Lung (tissue), 12 donors: ENCODE data around the gene FAM168B. TPM values are rescaled to one million over a fixed set of nuclear protein-coding genes. Genes with fewer than 3 reads are reported as not detected.

Experiments used
- ATAC-seq: fragments of 200-7000 bp; cut with Tn5 transposase; one replicate; pipeline ENCODE4 v1.9.1; 2020; ENCODE audit warnings: moderate number of reproducible peaks; ENCODE audit not compliant: insufficient read depth, low FRiP score
- DNase-seq, 3 donors: peaks; one replicate each; pipeline ENCODE4 v3.0.0-alpha.2; 2013 to 2017
- H3K27ac ChIP-seq, 2 donors: one replicate each; pipeline ENCODE4 v1.5.1; 2013; ENCODE audit warnings: mild to moderate bottlenecking in 2 of 2, moderate library complexity in 2 of 2, control low read depth in 1 of 2, inconsistent platforms in 1 of 2, low read depth in 1 of 2, low read length in 1 of 2
- H3K27me3 ChIP-seq, 3 donors: one replicate each; pipeline ENCODE4 v1.5.1; 2013; ENCODE audit warnings: low read length in 2 of 3; ENCODE audit not compliant: control insufficient read depth in 3 of 3, insufficient read depth in 3 of 3
- H3K36me3 ChIP-seq, 4 donors: one replicate each; pipeline ENCODE4 v1.5.1; 2013; ENCODE audit warnings: low read length in 4 of 4, mild to moderate bottlenecking in 1 of 4, moderate library complexity in 1 of 4; ENCODE audit not compliant: control insufficient read depth in 4 of 4, insufficient read depth in 4 of 4
- H3K4me1 ChIP-seq, 5 donors: one replicate each; pipeline ENCODE4 v1.5.1; 2013; ENCODE audit warnings: low read length in 5 of 5, mild to moderate bottlenecking in 2 of 5, moderate library complexity in 1 of 5; ENCODE audit not compliant: control insufficient read depth in 5 of 5, insufficient read depth in 5 of 5
- H3K4me3 ChIP-seq: one replicate; pipeline ENCODE4 v1.5.1; 2013; ENCODE audit warnings: mild to moderate bottlenecking, control low read depth, moderate library complexity
- H3K9ac ChIP-seq, 2 donors: one replicate each; pipeline ENCODE4 v1.5.1; 2013; ENCODE audit warnings: low read length in 2 of 2, control low read depth in 1 of 2; ENCODE audit not compliant: insufficient read depth in 1 of 2
- H3K9me3 ChIP-seq, 4 donors: one replicate each; pipeline ENCODE4 v1.5.1; 2013; ENCODE audit warnings: low read length in 3 of 4, mild to moderate bottlenecking in 1 of 4, moderate library complexity in 1 of 4; ENCODE audit not compliant: control insufficient read depth in 4 of 4, insufficient read depth in 3 of 4
- whole genome bisulfite sequencing, 2 donors: extraction: QIAGEN DNeasy Blood & Tissue Kit; methylation state at CpG; one replicate each; pipeline ENCODE4 v1.1.7; 2013; 5-methylcytosine and 5-hydroxymethylcytosine counted together
- polyA plus RNA-seq, 2 donors: library from polyadenylated mRNA; stranded (reverse); fragments of 200-250 nt; gene quantifications; one replicate each; pipeline ENCODE4 v1.2.1, GENCODE V29; 2013
- total RNA-seq, 2 donors: library from RNA; depleted of rRNA in 1 of 2; stranded (reverse); fragments of >200 nt in 1 of 2; gene quantifications; one replicate each; pipeline ENCODE4 v1.2.1, GENCODE V29; 2014 to 2021
- TF ChIP-seq, protein P1 (sequence below): IDR thresholded peaks from 2 replicates; pipeline ENCODE4 v1.5.1; 2012; ENCODE audit warnings: mild to moderate bottlenecking; ENCODE audit errors: control extremely low read depth, extremely low read depth
- donor health status: control.
- donor health status: control.
- donor health status: Bipolar disorder and iron deficiency.
- donor health status: healthy.
- donor health status: DM: yes; HTN: yes; CAD: no.

FAM168B gene
- total and polyA plus RNA-seq, 4 donors, result 20.4 to 79.7 (median 40.1) TPM

- Histone ChIP-seq H3K9me3 (no peaks in the 10 kb centered on the region), H3K4me3 (no peak overlapping the region), H3K9ac (peak overlapping the region in 1 of 2 donors; percentile 32), H3K27me3 (no peaks in the 10 kb centered on the region), H3K36me3 (no peaks in the 10 kb centered on the region), H3K27ac (peak overlapping the region in 1 of 2 donors; percentile 14), H3K4me1 (peaks cover 0 to 15% (median 3%) of the 10 kb centered on the region in 5 donors)
- 78 to 88% methylated on average over 22 of the region's 22 CpGs for WGBS, 2 donors
- TF ChIP-seq, protein P1, sequence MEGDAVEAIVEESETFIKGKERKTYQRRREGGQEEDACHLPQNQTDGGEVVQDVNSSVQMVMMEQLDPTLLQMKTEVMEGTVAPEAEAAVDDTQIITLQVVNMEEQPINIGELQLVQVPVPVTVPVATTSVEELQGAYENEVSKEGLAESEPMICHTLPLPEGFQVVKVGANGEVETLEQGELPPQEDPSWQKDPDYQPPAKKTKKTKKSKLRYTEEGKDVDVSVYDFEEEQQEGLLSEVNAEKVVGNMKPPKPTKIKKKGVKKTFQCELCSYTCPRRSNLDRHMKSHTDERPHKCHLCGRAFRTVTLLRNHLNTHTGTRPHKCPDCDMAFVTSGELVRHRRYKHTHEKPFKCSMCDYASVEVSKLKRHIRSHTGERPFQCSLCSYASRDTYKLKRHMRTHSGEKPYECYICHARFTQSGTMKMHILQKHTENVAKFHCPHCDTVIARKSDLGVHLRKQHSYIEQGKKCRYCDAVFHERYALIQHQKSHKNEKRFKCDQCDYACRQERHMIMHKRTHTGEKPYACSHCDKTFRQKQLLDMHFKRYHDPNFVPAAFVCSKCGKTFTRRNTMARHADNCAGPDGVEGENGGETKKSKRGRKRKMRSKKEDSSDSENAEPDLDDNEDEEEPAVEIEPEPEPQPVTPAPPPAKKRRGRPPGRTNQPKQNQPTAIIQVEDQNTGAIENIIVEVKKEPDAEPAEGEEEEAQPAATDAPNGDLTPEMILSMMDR, result no peak
- DNase-seq (peak; percentile 22 to 53 (median 43)), ATAC-seq (no peak)
Measured at GRCh38 chr2:131094463-131095281, 1.4 kb upstream of the FAM168B start.

GRCh38 chr2:131093696-131094462 is 619 bp upstream of the FAM168B start:
- TF ChIP-seq, protein P1, result no peak
- Histone ChIP-seq H3K4me1 (peaks cover 0 to 15% (median 3%) of the 10 kb centered on the region in 5 donors), H3K27ac (peak overlapping the region; percentile 99), H3K9ac (peak overlapping the region; percentile 55 to 86), H3K27me3 (no peaks in the 10 kb centered on the region), H3K36me3 (no peaks in the 10 kb centered on the region), H3K9me3 (no peaks in the 10 kb centered on the region), H3K4me3 (peak overlapping the region; percentile 56)
- peak; percentile 71 for ATAC-seq
- 7 to 10% methylated on average over 37 of the region's 37 CpGs for WGBS, 2 donors
- DNase-seq, result peak in 2 of 3 donors; percentile 2 to 6

GRCh38 chr2:131092458-131093005 is 728 bp downstream of the FAM168B start:
- DNase-seq, result peak in 2 of 3 donors; percentile 23 to 36
- peaks cover 2 to 8% (median 6%) of the 10 kb centered on the region in 4 donors for H3K36me3 ChIP-seq
- WGBS, 2 donors, result 1 to 2% methylated on average over 26 of the region's 26 CpGs

More at GRCh38 chr2:131092458-131093005, 728 bp downstream of the FAM168B start:
- Histone ChIP-seq H3K4me3 (peak overlapping the region; percentile 96), H3K9me3 (no peaks in the 10 kb centered on the region), H3K4me1 (peaks cover 0 to 15% (median 3%) of the 10 kb centered on the region in 5 donors), H3K27me3 (no peaks in the 10 kb centered on the region), H3K27ac (peak overlapping the region; percentile 99), H3K9ac (peak overlapping the region; percentile 79 to 86)
- TF ChIP-seq, protein P1, result no peak
- no peak for ATAC-seq
